GM21447 (cell line): ENCODE measurements around the gene PHF3.

ENCODE experiments used
- ATAC-seq: cut with Tn5 transposase; IDR thresholded peaks from one replicate; pipeline ENCODE4 v1.9.1; 2021; ENCODE audit not compliant: unreplicated experiment

Gene PHF3

GRCh38 chr6:63643862-63644261 lies 8.3 kb downstream of the PHF3 start:
- no peak for ATAC-seq

GRCh38 chr6:63644668-63645326 lies 9.2 kb downstream of the PHF3 start:
- ATAC-seq = no peak

- ATAC-seq = no peak
These were observed 13.7 kb downstream of the PHF3 start for GRCh38 chr6:63649269-63649668.

GRCh38 chr6:63649847-63650265 lies 14.3 kb downstream of the PHF3 start:
- no peak for ATAC-seq

- no peak for ATAC-seq
These were observed 17.4 kb downstream of the PHF3 start for GRCh38 chr6:63652980-63653379.

GRCh38 chr6:63660757-63661156 lies 25.2 kb downstream of the PHF3 start:
- no peak for ATAC-seq

GRCh38 chr6:63661769-63662168 lies 26.2 kb downstream of the PHF3 start:
- no peak for ATAC-seq

GRCh38 chr6:63663147-63663955 lies 27.7 kb downstream of the PHF3 start:
- no peak for ATAC-seq

GRCh38 chr6:63663956-63664281 lies 28.3 kb downstream of the PHF3 start:
- ATAC-seq = no peak

GRCh38 chr6:63671098-63671754 lies 35.6 kb downstream of the PHF3 start:
- no peak for ATAC-seq

GRCh38 chr6:63672582-63673129 lies 37.1 kb downstream of the PHF3 start:
- ATAC-seq = no peak

- ATAC-seq = no peak
These were observed 38.1 kb downstream of the PHF3 start for GRCh38 chr6:63673692-63674091.

GRCh38 chr6:63674635-63675034 lies 39.0 kb downstream of the PHF3 start:
- ATAC-seq = no peak

GRCh38 chr6:63675138-63675537 lies 39.5 kb downstream of the PHF3 start:
- no peak for ATAC-seq

GRCh38 chr6:63676412-63677114 lies 41.0 kb downstream of the PHF3 start:
- ATAC-seq = no peak

- ATAC-seq = no peak
These were observed 41.7 kb downstream of the PHF3 start for GRCh38 chr6:63677282-63677681.

GRCh38 chr6:63683071-63683603 lies 47.5 kb downstream of the PHF3 start:
- no peak for ATAC-seq

GRCh38 chr6:63685446-63686379 lies 50.1 kb downstream of the PHF3 start:
- ATAC-seq = peak; percentile 91

GRCh38 chr6:63689421-63689820 lies 53.8 kb downstream of the PHF3 start:
- no peak for ATAC-seq

- ATAC-seq = no peak
These were observed 54.6 kb downstream of the PHF3 start for GRCh38 chr6:63690221-63690620.
